ENCODE measurements around the gene TWSG1.

- TF ChIP-seq CTCF (IDR thresholded peaks at IDR 0.05; ENCODE audit: insufficient read depth, low read length), result no peak
- no peak for TF ChIP-seq REST (IDR thresholded peaks at IDR 0.05; ENCODE audit: insufficient replicate concordance, low read depth)
- no peak for TF ChIP-seq POLR2AphosphoS5 (IDR thresholded peaks at IDR 0.05; ENCODE audit: low read depth)
- TF ChIP-seq GABPA (IDR thresholded peaks at IDR 0.05; ENCODE audit: low read depth), result no peak
These were observed 69.4 kb downstream of the TWSG1 start for GRCh38 chr18:9403795-9404564.
